Progenitor cell of endocrine pancreas (in vitro differentiated cells): ENCODE results near the gene EFCAB3. TPM values are rescaled to one million over a fixed set of nuclear protein-coding genes. Genes with fewer than 3 reads are reported as not detected.

Experiments
- DNase-seq: peaks from one replicate; pipeline ENCODE4 v3.0.0; 2021; ENCODE audit warnings: low spot score; ENCODE audit not compliant: unreplicated experiment
- H3K27ac Mint-ChIP-seq: 2 replicates; pipeline ENCODE4 v1.8.0; 2021; ENCODE audit warnings: mild to moderate bottlenecking, moderate library complexity, mixed read lengths
- H3K27me3 Mint-ChIP-seq: 2 replicates; pipeline ENCODE4 v1.8.0; 2021; ENCODE audit warnings: mixed read lengths
- H3K36me3 Mint-ChIP-seq: 2 replicates; pipeline ENCODE4 v1.8.0; 2022; ENCODE audit warnings: mixed read lengths; ENCODE audit not compliant: insufficient read depth
- H3K4me1 Mint-ChIP-seq: 2 replicates; pipeline ENCODE4 v1.8.0; 2021; ENCODE audit warnings: low read depth, mixed read lengths
- H3K4me3 Mint-ChIP-seq: 2 replicates; pipeline ENCODE4 v1.8.0; 2021; ENCODE audit warnings: low read depth, mild to moderate bottlenecking, moderate library complexity, mixed read lengths
- H3K9me3 Mint-ChIP-seq: 2 replicates; pipeline ENCODE4 v1.8.0; 2021; ENCODE audit warnings: low read depth, mixed read lengths
- long read RNA-seq: library from polyadenylated mRNA; unstranded; transcript quantifications from one replicate; pipeline ENCODE4 v2.0.0, GENCODE V29; 2020
- total RNA-seq: library from RNA; stranded (reverse); gene quantifications from 2 replicates; pipeline ENCODE4 v1.2.1, GENCODE V29; 2021
- TF ChIP-seq, protein P1 (sequence below): fragments of 200-600 bp; sonication (generic); IDR thresholded peaks from one replicate; pipeline ENCODE4 v1.5.0; 2021; ENCODE audit warnings: antibody characterized with exemption, mild to moderate bottlenecking; ENCODE audit not compliant: unreplicated experiment

The EFCAB3 gene
- total RNA-seq, result not detected in 2 replicates
- long read RNA-seq, result 0 reads

DNA sequence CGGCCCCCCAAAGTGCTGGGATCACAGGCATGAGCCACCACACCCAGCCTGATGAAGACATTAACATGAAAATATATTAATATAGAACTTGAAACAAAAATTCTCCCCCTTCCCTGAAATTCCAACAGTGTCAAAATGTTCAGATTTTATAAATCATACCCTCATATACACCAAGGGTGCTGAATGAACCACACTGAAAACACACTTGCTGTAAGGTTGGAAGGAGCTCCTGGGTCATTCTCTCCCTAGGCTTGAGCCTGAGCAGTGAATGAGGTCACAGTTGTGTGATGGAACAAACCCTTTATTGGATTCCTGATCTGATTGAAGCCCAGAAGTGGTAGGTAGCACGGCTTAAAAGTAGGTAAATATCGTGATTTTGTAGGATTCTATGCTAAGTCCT, at the start of gene EFCAB3:
EFCAB3 (plus strand) TSS at position 301 of the 400 bp plus-strand sequence. CDS start 2,427 bp downstream, outside the sequence.
- Mint-ChIP-seq H3K4me3 (no peak within 1 kb of the TSS), H3K4me1 (no peaks in the 10 kb centered on the region), H3K27me3 (peaks cover 21% of the 10 kb centered on the region), H3K9me3 (no peaks in the 10 kb centered on the region), H3K27ac (no peak within 1 kb of the TSS), H3K36me3 (no peaks in the 10 kb centered on the region)
- DNase-seq, result no peak
- TF ChIP-seq, protein P1, sequence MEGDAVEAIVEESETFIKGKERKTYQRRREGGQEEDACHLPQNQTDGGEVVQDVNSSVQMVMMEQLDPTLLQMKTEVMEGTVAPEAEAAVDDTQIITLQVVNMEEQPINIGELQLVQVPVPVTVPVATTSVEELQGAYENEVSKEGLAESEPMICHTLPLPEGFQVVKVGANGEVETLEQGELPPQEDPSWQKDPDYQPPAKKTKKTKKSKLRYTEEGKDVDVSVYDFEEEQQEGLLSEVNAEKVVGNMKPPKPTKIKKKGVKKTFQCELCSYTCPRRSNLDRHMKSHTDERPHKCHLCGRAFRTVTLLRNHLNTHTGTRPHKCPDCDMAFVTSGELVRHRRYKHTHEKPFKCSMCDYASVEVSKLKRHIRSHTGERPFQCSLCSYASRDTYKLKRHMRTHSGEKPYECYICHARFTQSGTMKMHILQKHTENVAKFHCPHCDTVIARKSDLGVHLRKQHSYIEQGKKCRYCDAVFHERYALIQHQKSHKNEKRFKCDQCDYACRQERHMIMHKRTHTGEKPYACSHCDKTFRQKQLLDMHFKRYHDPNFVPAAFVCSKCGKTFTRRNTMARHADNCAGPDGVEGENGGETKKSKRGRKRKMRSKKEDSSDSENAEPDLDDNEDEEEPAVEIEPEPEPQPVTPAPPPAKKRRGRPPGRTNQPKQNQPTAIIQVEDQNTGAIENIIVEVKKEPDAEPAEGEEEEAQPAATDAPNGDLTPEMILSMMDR, result no peak

- Mint-ChIP-seq H3K4me1 (no peaks in the 10 kb centered on the region), H3K4me3 (no peak overlapping the region), H3K27me3 (peaks cover 3% of the 10 kb centered on the region), H3K9me3 (peaks cover 9% of the 10 kb centered on the region), H3K36me3 (peaks cover 2% of the 10 kb centered on the region), H3K27ac (no peak overlapping the region)
- no peak for DNase-seq
- TF ChIP-seq, protein P1, result no peak
These were observed 43.8 kb upstream of the EFCAB3 start for GRCh38 chr17:62336527-62336926.

DNA sequence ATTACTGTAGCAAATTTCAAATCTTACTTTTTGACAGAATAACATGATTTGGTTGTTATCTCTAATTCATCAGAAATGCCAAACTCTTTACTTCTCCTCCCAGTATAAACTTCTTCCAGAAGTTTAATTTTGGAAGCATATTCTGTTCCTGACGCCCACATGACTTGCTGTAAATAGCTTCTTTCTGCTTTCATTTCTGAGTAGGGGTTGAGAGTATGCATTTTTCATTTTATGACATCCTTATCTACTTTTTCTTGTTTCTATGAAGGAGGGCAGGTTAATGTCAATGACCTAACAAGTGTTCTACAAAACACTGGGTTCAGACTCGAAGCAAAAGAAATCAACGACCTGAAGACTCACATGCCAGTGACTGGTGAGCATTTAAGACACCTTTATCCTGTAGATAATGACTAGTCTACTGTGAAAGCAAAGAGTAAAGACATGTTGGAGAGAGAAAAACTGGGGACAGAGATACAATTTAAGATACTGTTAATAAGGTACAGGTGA, 36.5 kb upstream of the EFCAB3 start:
- H3K9me3 Mint-ChIP-seq, result peaks cover 18% of the 10 kb centered on the region
- H3K27me3 Mint-ChIP-seq, result peaks cover 5% of the 10 kb centered on the region
- peaks cover 1% of the 10 kb centered on the region for H3K36me3 Mint-ChIP-seq
- no peak for DNase-seq
- H3K27ac Mint-ChIP-seq, result no peak overlapping the region
- TF ChIP-seq, protein P1, result no peak
- no peaks in the 10 kb centered on the region for H3K4me1 Mint-ChIP-seq
- no peak overlapping the region for H3K4me3 Mint-ChIP-seq

- TF ChIP-seq, protein P1, result no peak
- Mint-ChIP-seq H3K36me3 (no peaks in the 10 kb centered on the region), H3K4me3 (no peak overlapping the region), H3K27me3 (peaks cover 8% of the 10 kb centered on the region), H3K9me3 (peaks cover 7% of the 10 kb centered on the region), H3K4me1 (peaks cover 2% of the 10 kb centered on the region), H3K27ac (no peak overlapping the region)
- no peak for DNase-seq
These were observed 29.2 kb upstream of the EFCAB3 start for GRCh38 chr17:62351176-62351575.

GRCh38 chr17:62366191-62366590, 14.2 kb upstream of the EFCAB3 start:
- TF ChIP-seq, protein P1, result no peak
- Mint-ChIP-seq H3K4me1 (no peaks in the 10 kb centered on the region), H3K4me3 (no peak overlapping the region), H3K27me3 (peaks cover 4% of the 10 kb centered on the region), H3K36me3 (no peaks in the 10 kb centered on the region), H3K9me3 (peaks cover 5% of the 10 kb centered on the region), H3K27ac (no peak overlapping the region)
- DNase-seq, result no peak
